Ramos (cell line): ENCODE measurements around the gene PLSCR1.

Experiments
- in situ Hi-C: fragments of 300-500 bp; cut with MboI; formaldehyde crosslinking; loops from one replicate; pipeline ENCODE4 v1.14.3; 2022; ENCODE audit warnings: low sequenced_read_pairs; ENCODE audit not compliant: unreplicated experiment

The PLSCR1 gene

GRCh38 chr3:146554151-146554760, 9.8 kb upstream of the PLSCR1 start:
- in situ Hi-C loops: no loop called here

GRCh38 chr3:146550743-146551510, 6.5 kb upstream of the PLSCR1 start:
- in situ Hi-C loops: no loop called here

- in situ Hi-C loops: no loop called here
Observed at GRCh38 chr3:146550070-146550615, 5.7 kb upstream of the PLSCR1 start.

- in situ Hi-C loops: no loop called here
Observed at GRCh38 chr3:146547235-146547835, 2.9 kb upstream of the PLSCR1 start.

GRCh38 chr3:146546366-146546965, 2.1 kb upstream of the PLSCR1 start:
- in situ Hi-C loops: no loop called here

- in situ Hi-C loops: no loop called here
Observed at GRCh38 chr3:146544929-146545528, 622 bp upstream of the PLSCR1 start.

GRCh38 chr3:146543461-146544001, 876 bp downstream of the PLSCR1 start:
- in situ Hi-C loops: no loop called here

- in situ Hi-C loops: no loop called here
Observed at GRCh38 chr3:146542978-146543377, 1.4 kb downstream of the PLSCR1 start.

GRCh38 chr3:146542179-146542578, 2.2 kb downstream of the PLSCR1 start:
- in situ Hi-C loops: no loop called here

GRCh38 chr3:146540978-146541377, 3.4 kb downstream of the PLSCR1 start:
- in situ Hi-C loops: no loop called here

- in situ Hi-C loops: no loop called here
Observed at GRCh38 chr3:146540236-146540635, 4.2 kb downstream of the PLSCR1 start.

GRCh38 chr3:146539315-146539714, 5.1 kb downstream of the PLSCR1 start:
- in situ Hi-C loops: no loop called here

- in situ Hi-C loops: no loop called here
Observed at GRCh38 chr3:146537603-146538002, 6.8 kb downstream of the PLSCR1 start.

- in situ Hi-C loops: no loop called here
Observed at GRCh38 chr3:146536681-146537080, 7.7 kb downstream of the PLSCR1 start.

- in situ Hi-C loops: no loop called here
Observed at GRCh38 chr3:146532406-146532805, 12.0 kb downstream of the PLSCR1 start.

- in situ Hi-C loops: no loop called here
Observed at GRCh38 chr3:146530609-146531008, 13.8 kb downstream of the PLSCR1 start.

- in situ Hi-C loops: no loop called here
Observed at GRCh38 chr3:146529021-146529420, 15.4 kb downstream of the PLSCR1 start.

GRCh38 chr3:146524961-146525360, 19.4 kb downstream of the PLSCR1 start:
- in situ Hi-C loops: no loop called here

- in situ Hi-C loops: no loop called here
Observed at GRCh38 chr3:146523531-146523930, 20.9 kb downstream of the PLSCR1 start.
